ENCODE results near the gene LCN10. TPM values are rescaled to one million over a fixed set of nuclear protein-coding genes. Genes with fewer than 3 reads are reported as not detected.
"Not testable (repeated sequence)": the region's sequence is repeated elsewhere in the genome, so short reads cannot be mapped to it uniquely, and the experiment has no call there.

The LCN10 gene
- total RNA-seq, 2 donors from 2014 or later = 0.21 to 0.45 TPM

DNA sequence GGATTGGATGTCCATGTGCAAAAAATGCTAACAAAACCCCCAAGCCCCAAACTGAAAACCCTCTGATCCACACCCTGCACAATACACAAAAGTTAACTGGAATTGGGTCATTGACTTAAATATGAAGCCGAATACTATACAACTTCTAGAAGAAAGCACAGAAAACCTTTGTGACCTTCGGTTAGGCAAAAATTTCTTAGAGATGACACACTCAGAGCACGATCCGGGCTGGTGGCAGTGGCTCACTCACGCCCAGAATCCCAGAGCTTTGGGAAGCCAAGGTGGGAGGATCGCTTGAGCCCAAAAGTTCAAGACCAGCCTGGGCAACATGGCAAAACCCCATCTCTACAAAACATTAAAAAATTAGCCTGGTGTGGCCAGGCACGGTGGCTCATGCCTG, 32.2 kb downstream of the LCN10 start:
- Mint-ChIP-seq H3K27me3 (peaks cover 17 to 27% of the 10 kb centered on the region in 2 donors), H3K27ac (no peak overlapping the region), H3K36me3 (no peaks in the 10 kb centered on the region), H3K9me3 (no peaks in the 10 kb centered on the region), H3K4me3 (no peak overlapping the region), H3K4me1 (ENCODE audit: low read depth in 2 of 2) (peaks cover 0 to 6% of the 10 kb centered on the region in 2 donors)
- DNase-seq (ENCODE audit: low spot score) (no peak), ATAC-seq (no peak)

DNA sequence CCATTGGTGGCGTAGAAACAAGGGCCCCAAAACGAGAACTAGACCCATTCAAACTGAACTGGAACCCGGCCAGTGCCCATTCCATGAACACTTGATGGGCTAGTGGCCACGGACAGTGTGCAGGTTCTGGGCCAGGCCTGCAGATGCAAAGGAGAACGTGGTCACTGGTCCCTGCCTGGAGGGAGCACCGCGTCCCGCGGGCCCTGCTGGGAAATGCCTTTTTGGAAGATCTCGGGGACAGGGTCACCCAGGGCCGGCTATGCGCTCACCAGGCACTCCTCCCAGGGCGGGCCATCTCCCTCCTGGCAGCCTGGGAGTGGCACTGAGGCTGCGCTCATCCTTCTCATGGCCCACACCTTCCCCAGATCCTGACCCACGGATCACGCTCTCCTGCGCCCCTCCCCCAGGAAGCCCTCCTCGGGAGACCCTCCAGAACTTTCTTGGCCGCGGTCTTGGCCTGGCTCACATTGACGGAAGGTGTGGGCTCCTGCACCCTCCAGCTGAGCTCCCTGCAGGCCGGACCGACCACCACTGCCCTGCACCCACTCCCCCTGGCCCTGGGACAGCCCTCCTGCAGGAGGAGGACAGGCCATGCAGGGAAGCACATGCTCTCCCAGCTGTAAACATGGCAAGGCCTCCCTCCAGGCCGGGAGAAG, 33.2 kb downstream of the LCN10 start:
- Mint-ChIP-seq H3K9me3 (no peaks in the 10 kb centered on the region), H3K27me3 (peaks cover 17 to 29% of the 10 kb centered on the region in 2 donors), H3K36me3 (no peaks in the 10 kb centered on the region), H3K27ac (no peak overlapping the region), H3K4me3 (no peak overlapping the region), H3K4me1 (ENCODE audit: low read depth in 2 of 2) (peaks cover 0 to 6% of the 10 kb centered on the region in 2 donors)
- ATAC-seq (no peak), DNase-seq (ENCODE audit: low spot score) (no peak)

DNA sequence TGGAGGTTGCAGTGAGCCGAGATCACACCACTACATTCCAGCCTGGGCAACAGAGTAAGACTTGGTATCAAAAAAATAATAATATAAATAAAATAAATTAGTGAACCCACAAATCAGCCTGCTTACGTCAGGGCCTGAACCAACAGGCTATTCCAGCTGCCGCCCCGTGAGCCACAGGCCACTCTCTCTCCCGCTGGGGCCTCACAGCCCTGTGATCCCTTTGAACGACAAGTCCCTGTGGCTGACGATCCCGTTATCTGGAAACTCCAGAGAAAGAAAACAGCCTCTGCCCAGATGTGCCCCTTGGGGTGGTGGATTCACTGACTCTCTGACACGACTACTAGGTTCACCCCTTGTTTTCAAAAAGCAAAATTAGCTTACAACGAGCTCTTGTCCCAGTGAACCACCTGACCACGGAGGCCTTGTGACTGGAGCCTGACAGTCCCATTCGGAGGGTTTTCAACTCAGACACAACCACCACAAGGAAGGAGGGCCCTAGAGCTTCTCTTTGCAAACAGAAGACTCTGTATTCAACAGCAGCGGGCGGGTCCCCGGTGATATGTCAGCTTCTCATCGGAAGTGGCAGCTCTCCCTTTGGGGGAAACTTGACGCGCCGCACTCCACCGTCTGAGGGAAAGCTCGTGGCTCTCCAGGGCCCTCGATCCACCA, 34.8 kb downstream of the LCN10 start:
- no peak for ATAC-seq
- DNase-seq (ENCODE audit: low spot score) = no peak
- Mint-ChIP-seq H3K27me3 (peaks cover 17 to 22% of the 10 kb centered on the region in 2 donors), H3K4me1 (ENCODE audit: low read depth in 2 of 2) (peaks cover 0 to 9% of the 10 kb centered on the region in 2 donors), H3K4me3 (no peak overlapping the region), H3K27ac (no peak overlapping the region), H3K36me3 (no peaks in the 10 kb centered on the region), H3K9me3 (no peaks in the 10 kb centered on the region)

DNA sequence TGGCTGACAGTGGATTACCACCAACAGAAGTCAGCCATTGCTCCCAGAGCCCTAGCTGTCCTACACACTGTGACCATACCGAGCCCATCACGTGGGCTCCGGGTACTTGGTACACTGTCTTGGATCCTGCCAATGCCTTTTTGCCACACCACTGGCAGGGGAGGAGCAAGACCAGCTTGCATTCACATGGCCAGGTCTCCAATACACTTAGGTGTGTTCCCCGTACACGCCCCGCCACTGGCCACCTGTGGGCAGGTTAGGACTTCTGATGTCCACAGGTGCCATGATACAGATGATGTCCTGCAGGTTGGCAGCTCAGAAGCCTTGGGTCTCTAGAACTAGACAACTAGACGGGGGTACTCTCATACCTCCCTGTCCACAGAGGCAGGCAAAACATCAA, 35.7 kb downstream of the LCN10 start:
- Mint-ChIP-seq H3K4me1 (ENCODE audit: low read depth in 2 of 2) (peaks cover 2 to 10% of the 10 kb centered on the region in 2 donors), H3K9me3 (no peaks in the 10 kb centered on the region), H3K27ac (no peak overlapping the region), H3K4me3 (no peak overlapping the region), H3K27me3 (peaks cover 17 to 25% of the 10 kb centered on the region in 2 donors), H3K36me3 (no peaks in the 10 kb centered on the region)
- DNase-seq (ENCODE audit: low spot score) (no peak), ATAC-seq (no peak)

DNA sequence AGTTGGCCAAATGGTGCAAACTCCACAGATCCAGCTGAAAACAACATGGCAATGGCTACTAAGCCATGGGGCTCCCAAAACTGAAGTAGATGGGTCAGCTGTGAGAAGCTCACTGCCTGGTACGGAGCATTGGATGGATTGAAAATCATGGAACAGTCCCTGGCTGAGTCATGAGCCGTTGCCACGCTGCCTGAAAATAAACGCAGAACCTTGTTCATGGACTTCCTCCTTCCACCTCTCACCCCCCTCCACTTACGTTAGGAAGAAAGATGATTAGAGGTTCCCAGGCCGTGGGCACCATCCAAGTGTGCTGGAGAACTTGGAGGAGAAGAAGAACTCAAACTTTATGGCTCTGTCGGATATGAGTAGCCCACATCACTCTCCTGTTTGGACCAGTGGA, 37.2 kb downstream of the LCN10 start:
- Mint-ChIP-seq H3K27ac (no peak overlapping the region), H3K36me3 (no peaks in the 10 kb centered on the region), H3K4me1 (ENCODE audit: low read depth in 2 of 2) (peaks cover 15 to 17% of the 10 kb centered on the region in 2 donors), H3K4me3 (no peak overlapping the region), H3K27me3 (peaks cover 6 to 22% of the 10 kb centered on the region in 2 donors), H3K9me3 (no peaks in the 10 kb centered on the region)
- DNase-seq (ENCODE audit: low spot score) (no peak), ATAC-seq (no peak)

DNA sequence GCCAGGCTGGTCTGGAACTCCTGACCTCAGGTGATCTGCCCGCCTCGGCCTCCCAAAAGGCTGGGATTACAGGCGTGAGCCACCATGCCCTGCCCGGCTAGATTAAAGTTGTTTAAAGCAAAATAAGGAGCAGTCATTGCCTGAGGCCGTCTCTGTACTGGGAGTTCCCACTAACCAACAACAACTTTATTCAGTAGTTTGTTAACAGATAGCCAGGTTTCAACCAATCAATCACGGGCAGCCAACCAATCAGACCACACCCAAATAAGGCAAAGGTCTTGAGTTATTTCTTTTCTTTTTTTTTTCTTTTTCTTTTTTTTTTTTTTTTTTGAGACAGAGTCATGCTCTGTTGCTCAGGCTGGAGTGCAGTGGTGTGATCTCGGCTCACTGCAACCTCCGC, 38.0 kb downstream of the LCN10 start:
- not testable (repeated sequence) for H3K27ac Mint-ChIP-seq; H3K9me3 Mint-ChIP-seq; H3K4me3 Mint-ChIP-seq; DNase-seq (ENCODE audit: low spot score); H3K36me3 Mint-ChIP-seq; ATAC-seq
- Mint-ChIP-seq H3K27me3 (peaks cover 0 to 18% of the 10 kb centered on the region in 2 donors), H3K4me1 (ENCODE audit: low read depth in 2 of 2) (peaks cover 20 to 21% of the 10 kb centered on the region in 2 donors)

DNA sequence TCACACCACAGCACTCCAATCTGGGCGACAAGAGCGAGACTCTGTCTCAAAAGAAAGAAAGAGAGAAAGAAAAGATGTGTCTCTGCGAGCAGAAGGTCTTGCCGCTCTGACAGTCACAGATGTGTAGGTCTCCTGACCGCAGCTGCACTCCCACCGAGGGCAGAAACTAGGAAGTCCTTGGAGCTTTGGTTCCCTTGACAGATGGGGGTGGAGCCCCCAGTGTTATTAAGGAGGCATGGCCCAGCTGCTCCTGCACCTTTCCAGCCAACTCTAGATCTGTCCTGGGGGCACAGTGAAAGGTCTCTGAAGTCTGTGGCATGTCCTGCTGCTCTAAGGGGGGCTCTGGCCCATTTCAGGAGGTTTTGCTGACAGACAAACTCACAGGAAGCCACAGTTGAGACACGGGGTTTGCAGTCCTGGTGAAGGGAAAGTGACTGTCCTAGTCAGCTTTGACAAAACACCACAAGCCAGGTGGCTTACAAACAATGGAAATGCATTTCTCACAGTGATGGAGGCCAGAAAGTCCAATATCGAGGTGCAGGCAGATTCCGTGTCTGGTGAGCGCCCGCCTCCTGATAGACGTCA, 39.4 kb downstream of the LCN10 start:
- H3K27ac Mint-ChIP-seq = no peak overlapping the region
- H3K9me3 Mint-ChIP-seq = no peaks in the 10 kb centered on the region
- H3K27me3 Mint-ChIP-seq = peaks cover 0 to 20% of the 10 kb centered on the region in 2 donors
- H3K36me3 Mint-ChIP-seq = no peaks in the 10 kb centered on the region
- no peak overlapping the region for H3K4me3 Mint-ChIP-seq
- ATAC-seq (no peak), DNase-seq (ENCODE audit: low spot score) (no peak)
- peaks cover 20 to 21% of the 10 kb centered on the region in 2 donors for H3K4me1 Mint-ChIP-seq (ENCODE audit: low read depth in 2 of 2)

DNA sequence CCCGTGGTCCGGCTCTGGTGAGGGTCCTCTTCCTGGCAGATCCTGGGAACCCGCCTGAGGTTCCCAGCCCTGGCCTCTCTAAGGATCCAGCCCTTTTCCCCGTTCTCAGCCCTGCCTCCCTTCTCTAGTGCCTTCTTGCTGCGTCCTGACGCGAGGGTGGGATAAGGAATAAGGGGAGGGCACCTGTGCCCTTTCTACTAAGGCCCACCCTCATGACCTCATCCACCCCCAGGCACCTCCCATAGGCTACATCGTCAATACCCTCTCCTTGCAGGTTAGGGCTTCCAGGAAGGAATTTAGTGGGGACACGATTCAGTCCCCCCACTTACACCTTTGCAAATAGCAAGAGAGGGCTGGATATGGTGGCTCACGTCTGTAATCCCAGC, 41.1 kb downstream of the LCN10 start:
- DNase-seq (ENCODE audit: low spot score) (no peak), ATAC-seq (no peak)
- Mint-ChIP-seq H3K9me3 (no peaks in the 10 kb centered on the region), H3K36me3 (no peaks in the 10 kb centered on the region), H3K4me1 (ENCODE audit: low read depth in 2 of 2) (peaks cover 23 to 25% of the 10 kb centered on the region in 2 donors), H3K27ac (peak overlapping the region in 1 of 2 donors; percentile 73), H3K27me3 (peaks cover 7 to 27% of the 10 kb centered on the region in 2 donors), H3K4me3 (peak overlapping the region; percentile 85)

DNA sequence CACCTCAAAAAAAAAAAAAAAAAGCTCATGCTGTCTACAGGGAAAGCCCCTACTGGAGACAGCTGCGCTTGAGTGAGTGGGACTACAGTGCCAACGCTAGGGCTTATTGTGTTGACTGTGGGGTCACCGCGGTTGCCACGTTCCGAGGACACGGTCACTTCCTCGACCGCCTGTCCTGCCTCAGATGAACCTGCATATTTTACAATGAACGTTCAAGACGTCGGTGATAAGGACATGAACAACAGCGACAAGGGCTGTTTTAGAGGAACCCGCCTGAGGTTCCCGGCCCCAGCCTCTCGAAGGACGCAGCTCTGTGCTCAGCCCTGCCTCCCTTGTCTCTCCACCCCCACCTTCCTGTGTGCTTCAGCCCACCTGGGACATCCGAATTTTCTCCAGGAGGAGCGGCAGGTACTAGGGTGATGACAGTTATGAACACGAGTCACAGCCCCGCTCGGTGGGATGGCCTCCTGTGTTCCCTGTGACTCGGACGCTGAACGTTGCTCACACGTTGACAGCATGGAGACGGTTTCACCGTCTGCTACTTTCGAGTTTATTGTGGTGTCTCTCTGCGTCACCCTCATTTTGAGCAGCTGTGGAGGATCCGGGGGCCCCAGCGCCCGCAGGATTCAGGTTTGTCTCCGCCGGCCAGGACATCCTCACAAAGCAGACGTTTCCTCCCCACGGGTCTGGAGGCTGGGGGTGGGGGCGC, 41.6 kb downstream of the LCN10 start:
- ATAC-seq (peak; percentile 91 to 95), DNase-seq (ENCODE audit: low spot score) (no peak)
- Mint-ChIP-seq H3K4me1 (ENCODE audit: low read depth in 2 of 2) (peaks cover 23 to 25% of the 10 kb centered on the region in 2 donors), H3K27ac (peak overlapping the region in 1 of 2 donors; percentile 73), H3K4me3 (peak overlapping the region; percentile 85), H3K36me3 (no peaks in the 10 kb centered on the region), H3K27me3 (peaks cover 7 to 27% of the 10 kb centered on the region in 2 donors), H3K9me3 (no peaks in the 10 kb centered on the region)

DNA sequence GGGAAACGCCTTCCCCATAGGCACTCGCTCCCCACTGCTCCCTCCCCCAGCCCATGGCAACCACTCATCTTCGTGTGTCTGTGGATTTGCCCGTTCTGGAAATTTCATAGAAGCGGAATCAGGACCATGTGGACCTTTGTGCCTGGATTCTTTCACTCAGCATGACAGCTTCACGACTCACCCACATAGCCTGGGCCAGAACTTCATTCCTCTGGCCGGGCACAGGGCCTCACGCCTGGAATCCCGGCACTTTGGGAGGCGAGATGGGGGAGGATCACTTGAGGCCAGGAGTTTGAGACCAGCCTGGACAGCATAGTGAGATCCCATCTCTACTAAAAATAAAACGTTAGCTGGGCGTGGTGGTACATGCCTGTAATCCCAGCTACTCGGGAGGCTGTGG, 42.4 kb downstream of the LCN10 start:
- H3K27ac Mint-ChIP-seq = peak overlapping the region in 1 of 2 donors; percentile 73
- H3K4me3 Mint-ChIP-seq = peak overlapping the region; percentile 41
- H3K4me1 Mint-ChIP-seq (ENCODE audit: low read depth in 2 of 2) = peaks cover 23 to 25% of the 10 kb centered on the region in 2 donors
- no peaks in the 10 kb centered on the region for H3K36me3 Mint-ChIP-seq
- ATAC-seq = no peak
- DNase-seq (ENCODE audit: low spot score) = no peak
- no peaks in the 10 kb centered on the region for H3K9me3 Mint-ChIP-seq
- peaks cover 7 to 22% of the 10 kb centered on the region in 2 donors for H3K27me3 Mint-ChIP-seq

DNA sequence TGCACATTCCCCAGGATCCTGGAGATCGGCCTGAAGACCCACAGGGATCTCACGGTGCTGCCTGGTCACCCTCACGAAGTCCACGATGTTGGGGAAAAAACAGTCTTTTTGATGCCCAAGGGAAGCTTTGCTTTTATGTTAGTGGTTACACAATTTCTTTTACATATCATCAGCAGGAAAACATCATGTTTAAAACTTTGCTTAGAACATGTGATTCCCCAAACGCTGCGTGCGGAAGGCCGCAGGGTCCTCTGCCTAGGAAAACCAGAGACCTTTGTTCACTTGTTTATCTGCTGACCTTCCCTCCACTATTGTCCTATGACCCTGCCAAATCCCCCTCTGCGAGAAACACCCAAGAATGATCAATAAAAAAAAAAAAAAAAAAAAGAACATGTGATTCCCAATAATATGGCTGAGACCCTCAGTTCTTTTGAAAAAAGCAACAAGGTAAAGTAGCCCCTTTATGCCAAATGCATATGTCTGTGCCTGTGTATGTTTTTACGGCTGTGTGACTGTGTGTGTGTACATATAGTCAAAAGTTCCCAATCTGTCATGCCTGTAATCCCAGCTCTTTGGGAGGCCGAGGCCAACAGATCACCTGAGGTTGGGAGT, 44.0 kb downstream of the LCN10 start:
- H3K4me3 Mint-ChIP-seq = no peak overlapping the region
- ATAC-seq = no peak

DNA sequence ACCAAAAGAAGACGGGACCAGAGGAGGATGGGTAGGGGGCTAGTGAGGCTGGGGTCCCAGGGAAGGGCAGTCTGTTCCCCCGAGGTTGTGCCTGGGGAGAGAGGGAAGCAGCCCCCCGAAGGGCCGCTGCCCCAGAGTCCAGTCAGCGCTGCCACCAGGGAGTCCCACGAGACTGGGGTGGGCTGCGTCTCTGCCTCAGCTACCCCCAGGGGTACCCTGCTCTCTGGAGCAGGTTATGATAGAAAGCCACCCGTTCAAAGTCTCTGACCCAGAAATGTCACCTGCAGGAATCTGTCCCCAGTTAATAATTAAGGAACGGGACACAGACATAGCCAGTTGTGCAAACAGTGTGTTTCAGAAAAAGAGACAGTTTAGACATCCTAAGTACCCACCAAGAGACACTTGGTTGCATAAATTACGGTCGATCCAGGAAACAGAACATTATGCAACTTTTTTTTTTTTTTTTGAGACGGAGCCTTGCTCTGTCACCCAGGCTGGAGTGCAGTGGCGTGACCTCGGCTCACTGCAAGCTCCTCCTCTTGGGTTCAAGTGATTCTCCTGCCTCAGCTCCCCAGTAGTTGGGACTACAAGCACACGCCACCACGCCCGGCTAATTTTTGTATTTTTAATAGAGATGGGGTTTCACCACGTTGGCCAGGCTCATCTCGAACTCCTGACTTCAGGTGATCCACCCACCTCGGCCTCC, 44.8 kb downstream of the LCN10 start:
- DNase-seq (ENCODE audit: low spot score) = no peak
- H3K4me3 Mint-ChIP-seq = no peak overlapping the region
- H3K4me1 Mint-ChIP-seq (ENCODE audit: low read depth in 2 of 2) = peaks cover 17 to 25% of the 10 kb centered on the region in 2 donors
- no peak for ATAC-seq
- H3K36me3 Mint-ChIP-seq = no peaks in the 10 kb centered on the region
- peaks cover 7 to 18% of the 10 kb centered on the region in 2 donors for H3K27me3 Mint-ChIP-seq
- H3K9me3 Mint-ChIP-seq = no peaks in the 10 kb centered on the region
- peak overlapping the region in 1 of 2 donors; percentile 28 for H3K27ac Mint-ChIP-seq

More for the DNA sequence above, 44.0 kb downstream of the LCN10 start:
- H3K36me3 Mint-ChIP-seq = no peaks in the 10 kb centered on the region
- H3K27me3 Mint-ChIP-seq = peaks cover 7 to 18% of the 10 kb centered on the region in 2 donors
- H3K4me1 Mint-ChIP-seq (ENCODE audit: low read depth in 2 of 2) = peaks cover 23 to 25% of the 10 kb centered on the region in 2 donors
- no peak for DNase-seq (ENCODE audit: low spot score)
- H3K27ac Mint-ChIP-seq = no peak overlapping the region
- H3K9me3 Mint-ChIP-seq = no peaks in the 10 kb centered on the region

All from natural killer cell treated with Interleukin-12 subunit alpha and Interleukin-12 subunit beta and Interleukin-15 and Interleukin-18, amount 100 ng/mL, for 72 hours (primary cell).